CD4-positive, alpha-beta memory T cell (primary cell): ENCODE measurements around the gene ZC3H7B. TPM values are rescaled to one million over a fixed set of nuclear protein-coding genes. Genes with fewer than 3 reads are reported as not detected.
A peak's percentile ranks its signal among the peaks of the same experiment; 100 is the strongest.

Experiments
- CTCF ChIA-PET: fragments of 350-600 bp; sonication (Branson Sonifier 250); formaldehyde crosslinking; loops from one replicate; lab custom pipeline; 2021; ENCODE audit warnings: inconsistent platforms; ENCODE audit not compliant: partially characterized antibody; lab: Charles Lee
- POLR2A ChIA-PET: fragments of 350-600 bp; sonication (Branson Sonifier 250); formaldehyde crosslinking; loops from one replicate; lab custom pipeline; 2021; ENCODE audit not compliant: partially characterized antibody; lab: Charles Lee
- DNase-seq, 5 donors: peaks; one replicate each; pipeline versions ENCODE4 v3.0.0 to v3.0.0-alpha.2; 2020 to 2022; ENCODE audit warnings: mixed read lengths in 1 of 5
- H3K27ac ChIP-seq: one replicate; pipeline ENCODE4 v1.7.0; 2013; ENCODE audit warnings: low read depth, low read length
- H3K27me3 ChIP-seq: 2 replicates; pipeline ENCODE4 v1.7.0; 2013; ENCODE audit warnings: mild to moderate bottlenecking, low read length, moderate library complexity; ENCODE audit not compliant: insufficient read depth
- H3K36me3 ChIP-seq: 2 replicates; pipeline ENCODE4 v1.7.0; 2013; ENCODE audit warnings: mild to moderate bottlenecking, low read length, moderate library complexity; ENCODE audit not compliant: insufficient read depth
- H3K4me1 ChIP-seq: 2 replicates; pipeline ENCODE4 v1.7.0; 2013; ENCODE audit warnings: mild to moderate bottlenecking, low read length, moderate library complexity; ENCODE audit not compliant: insufficient read depth
- H3K4me3 ChIP-seq, 2 donors: one replicate each; pipeline ENCODE4 v1.7.0; 2013; ENCODE audit warnings: low read length in 2 of 2, mild to moderate bottlenecking in 1 of 2
- H3K9me3 ChIP-seq, 2 donors: one replicate each; pipeline ENCODE4 v1.7.0; 2013; ENCODE audit warnings: low read length in 2 of 2, control low read depth in 1 of 2; ENCODE audit not compliant: control insufficient read depth in 1 of 2
- H3K27ac Mint-ChIP-seq, 7 donors: one replicate each; pipeline ENCODE4 v1.8.0; 2020 to 2021; ENCODE audit warnings: mixed read lengths in 7 of 7, mild to moderate bottlenecking in 6 of 7, inconsistent platforms in 3 of 7, moderate library complexity in 3 of 7
- H3K27me3 Mint-ChIP-seq, 2 donors: one replicate each; pipeline ENCODE4 v1.8.0; 2020 to 2021; ENCODE audit warnings: mixed read lengths in 2 of 2
- H3K36me3 Mint-ChIP-seq, 2 donors: one replicate each; pipeline ENCODE4 v1.8.0; 2020 to 2021; ENCODE audit warnings: mixed read lengths in 2 of 2, inconsistent platforms in 1 of 2, mild to moderate bottlenecking in 1 of 2
- H3K4me1 Mint-ChIP-seq, 4 donors: one replicate each; pipeline ENCODE4 v1.8.0; 2020 to 2021; ENCODE audit warnings: mixed read lengths in 4 of 4, mild to moderate bottlenecking in 1 of 4
- H3K4me3 Mint-ChIP-seq, 8 donors: one replicate each; pipeline ENCODE4 v1.8.0; 2020 to 2021; ENCODE audit warnings: mixed read lengths in 8 of 8, mild to moderate bottlenecking in 7 of 8, moderate library complexity in 6 of 8, inconsistent platforms in 3 of 8
- H3K9me3 Mint-ChIP-seq, 8 donors: one replicate each; pipeline ENCODE4 v1.8.0; 2020 to 2021; ENCODE audit warnings: mixed read lengths in 8 of 8, mild to moderate bottlenecking in 5 of 8, inconsistent platforms in 3 of 8, moderate library complexity in 1 of 8
- intact Hi-C: fragments of 100-400 bp; cut with micrococcal nuclease; formaldehyde crosslinking; loops from one replicate; pipeline ENCODE4 v1.15.1; 2023
- polyA plus RNA-seq, 2 donors: library from polyadenylated mRNA; unstranded; fragments of 300-500 nt; fragmentation: Illumina TruSeq; gene quantifications; one replicate each; pipeline ENCODE4 v1.2.3, GENCODE V29; 2021
- total RNA-seq, 2 experiments: library from RNA; stranded (reverse); gene quantifications; one replicate each; pipeline ENCODE4 v1.2.3, GENCODE V29; 2021

The ZC3H7B gene, protein sequence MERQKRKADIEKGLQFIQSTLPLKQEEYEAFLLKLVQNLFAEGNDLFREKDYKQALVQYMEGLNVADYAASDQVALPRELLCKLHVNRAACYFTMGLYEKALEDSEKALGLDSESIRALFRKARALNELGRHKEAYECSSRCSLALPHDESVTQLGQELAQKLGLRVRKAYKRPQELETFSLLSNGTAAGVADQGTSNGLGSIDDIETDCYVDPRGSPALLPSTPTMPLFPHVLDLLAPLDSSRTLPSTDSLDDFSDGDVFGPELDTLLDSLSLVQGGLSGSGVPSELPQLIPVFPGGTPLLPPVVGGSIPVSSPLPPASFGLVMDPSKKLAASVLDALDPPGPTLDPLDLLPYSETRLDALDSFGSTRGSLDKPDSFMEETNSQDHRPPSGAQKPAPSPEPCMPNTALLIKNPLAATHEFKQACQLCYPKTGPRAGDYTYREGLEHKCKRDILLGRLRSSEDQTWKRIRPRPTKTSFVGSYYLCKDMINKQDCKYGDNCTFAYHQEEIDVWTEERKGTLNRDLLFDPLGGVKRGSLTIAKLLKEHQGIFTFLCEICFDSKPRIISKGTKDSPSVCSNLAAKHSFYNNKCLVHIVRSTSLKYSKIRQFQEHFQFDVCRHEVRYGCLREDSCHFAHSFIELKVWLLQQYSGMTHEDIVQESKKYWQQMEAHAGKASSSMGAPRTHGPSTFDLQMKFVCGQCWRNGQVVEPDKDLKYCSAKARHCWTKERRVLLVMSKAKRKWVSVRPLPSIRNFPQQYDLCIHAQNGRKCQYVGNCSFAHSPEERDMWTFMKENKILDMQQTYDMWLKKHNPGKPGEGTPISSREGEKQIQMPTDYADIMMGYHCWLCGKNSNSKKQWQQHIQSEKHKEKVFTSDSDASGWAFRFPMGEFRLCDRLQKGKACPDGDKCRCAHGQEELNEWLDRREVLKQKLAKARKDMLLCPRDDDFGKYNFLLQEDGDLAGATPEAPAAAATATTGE
- total RNA-seq (10 to 100 TPM; 39.4 to 40.3 TPM), polyA plus RNA-seq (1 to 10 TPM in 1 of 2 donors, under 1 TPM in 1; 0.20 to 1.5 TPM)

DNA sequence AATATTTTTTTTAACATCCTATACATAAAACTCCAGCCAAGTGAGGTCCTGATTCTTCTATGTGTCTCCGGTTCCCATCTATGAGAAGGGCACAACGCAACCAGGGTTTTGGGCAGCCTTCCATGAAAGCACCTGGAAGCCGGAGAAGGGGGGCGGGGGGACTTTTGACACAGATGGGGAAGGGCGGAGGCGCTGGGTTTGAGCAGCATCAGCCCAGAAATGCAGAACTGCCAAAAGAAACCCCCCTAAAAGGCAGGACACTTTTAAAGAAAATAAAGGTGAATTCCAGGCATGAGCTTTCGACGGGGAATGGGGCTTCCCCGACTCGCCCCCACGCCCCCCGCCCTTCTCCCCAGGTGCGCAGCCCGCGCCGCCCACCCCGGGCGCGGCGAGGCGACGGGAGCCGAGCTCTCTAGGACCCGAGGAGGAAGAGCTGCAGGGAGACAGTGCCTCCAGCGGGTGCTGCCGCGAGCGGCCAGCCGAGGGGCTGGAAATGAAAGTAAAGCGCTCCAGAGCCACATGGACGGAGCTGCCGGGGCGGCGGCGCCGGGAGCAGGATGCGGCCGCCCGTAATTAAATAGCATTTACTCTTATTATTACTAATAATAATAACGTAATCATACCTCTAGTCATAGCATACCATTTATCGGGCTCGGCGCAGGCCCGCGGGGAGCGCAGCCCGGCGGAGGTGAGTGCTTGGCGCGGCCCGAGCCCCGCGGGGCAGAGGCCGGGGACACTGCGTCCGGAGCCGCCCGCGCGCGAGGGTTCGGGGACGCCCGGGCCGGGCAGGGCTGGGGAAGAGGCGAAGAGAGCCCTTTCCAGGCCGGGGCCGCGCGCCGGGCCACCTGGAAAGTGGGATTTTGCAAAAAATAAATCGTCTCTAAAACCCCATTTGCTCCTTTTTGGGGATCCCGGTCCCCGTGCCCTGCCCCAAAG, at the start of gene ZC3H7B:
Gene ZC3H7B, plus strand, starts transcription at position 441 of the 936 bp plus-strand sequence. CDS start 19,136 bp downstream, outside the sequence.
- intact Hi-C loops = loop anchor here (1.0 to 5.0 kb wide), 4 partner anchors 15 to 379 kb away; partner anchors contain the start of gene RANGAP1

DNA sequence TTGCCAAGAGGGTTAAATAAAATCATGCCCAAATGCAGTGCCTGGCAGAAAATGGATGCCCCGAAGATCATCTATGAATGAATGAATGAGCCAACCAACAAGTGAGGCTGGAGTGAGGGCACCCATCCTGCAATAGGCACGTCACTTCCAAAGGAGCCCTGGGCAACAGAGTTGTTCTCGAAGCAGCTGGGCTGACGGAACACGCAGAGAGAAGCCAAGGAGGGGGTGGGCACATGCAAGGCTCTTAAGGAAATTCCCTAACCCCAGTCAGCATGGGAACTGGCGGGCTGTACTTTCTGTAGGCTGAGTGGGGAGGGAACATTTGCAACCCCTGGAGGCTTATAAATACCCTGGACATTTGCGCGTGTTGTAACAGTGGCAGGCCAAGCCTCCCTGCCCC, 49.0 kb upstream of the ZC3H7B start:
- peaks cover 0 to 2% (median 0%) of the 10 kb centered on the region in 4 donors for H3K4me1 Mint-ChIP-seq
- ChIA-PET POLR2A (no interaction called here), CTCF (interaction anchor here (0.6 kb wide), 1 partner anchor 154 kb away, joined by 3 read pairs; no protein-coding TSS in a partner anchor)
- no peaks in the 10 kb centered on the region for H3K27me3 Mint-ChIP-seq
- no peak for DNase-seq
- no peaks in the 10 kb centered on the region for H3K9me3 Mint-ChIP-seq
- no peak overlapping the region for H3K4me3 ChIP-seq
- H3K4me3 Mint-ChIP-seq = no peak overlapping the region
- H3K27me3 ChIP-seq = no peaks in the 10 kb centered on the region
- H3K9me3 ChIP-seq = no peaks in the 10 kb centered on the region
- H3K4me1 ChIP-seq = no peaks in the 10 kb centered on the region
- H3K27ac Mint-ChIP-seq = peak overlapping the region in 1 of 7 donors; percentile 40
- peaks cover 73% of the 10 kb centered on the region for H3K36me3 ChIP-seq
- no peak overlapping the region for H3K27ac ChIP-seq
- intact Hi-C loops = no loop called here
- peaks cover 29 to 75% of the 10 kb centered on the region in 2 donors for H3K36me3 Mint-ChIP-seq

More for the DNA sequence above, at the start of gene ZC3H7B:
- peak within 1 kb of the TSS; percentile 54 to 76 for H3K4me3 ChIP-seq
- peak within 1 kb of the TSS; percentile 88 for H3K27ac ChIP-seq
- Mint-ChIP-seq H3K4me3 (peak within 1 kb of the TSS; percentile 86 to 89 (median 88)), H3K9me3 (no peaks in the 10 kb centered on the region), H3K27me3 (no peaks in the 10 kb centered on the region), H3K4me1 (peaks cover 19 to 38% (median 30%) of the 10 kb centered on the region in 4 donors), H3K27ac (peak within 1 kb of the TSS; percentile 83 to 97 (median 96)), H3K36me3 (peaks cover 0 to 15% of the 10 kb centered on the region in 2 donors)
- H3K27me3 ChIP-seq = no peaks in the 10 kb centered on the region
- POLR2A ChIA-PET = interaction anchor here (0.9 to 3.7 kb wide), 11 partner anchors 15 to 1982 kb away, joined by 3 to 111 read pairs (median 4); partner anchors contain the start of genes PHF5A, RANGAP1, RBX1 and RPL3
- peak; percentile 84 to 92 (median 85) for DNase-seq
- no peaks in the 10 kb centered on the region for H3K36me3 ChIP-seq
- H3K4me1 ChIP-seq = peaks cover 24% of the 10 kb centered on the region
- CTCF ChIA-PET = interaction anchor here (0.7 to 1.8 kb wide), 11 partner anchors 9 to 167 kb away, joined by 3 to 11 read pairs (median 5); partner anchors contain the start of genes PHF5A, RANGAP1 and TEF
- H3K9me3 ChIP-seq = no peaks in the 10 kb centered on the region

DNA sequence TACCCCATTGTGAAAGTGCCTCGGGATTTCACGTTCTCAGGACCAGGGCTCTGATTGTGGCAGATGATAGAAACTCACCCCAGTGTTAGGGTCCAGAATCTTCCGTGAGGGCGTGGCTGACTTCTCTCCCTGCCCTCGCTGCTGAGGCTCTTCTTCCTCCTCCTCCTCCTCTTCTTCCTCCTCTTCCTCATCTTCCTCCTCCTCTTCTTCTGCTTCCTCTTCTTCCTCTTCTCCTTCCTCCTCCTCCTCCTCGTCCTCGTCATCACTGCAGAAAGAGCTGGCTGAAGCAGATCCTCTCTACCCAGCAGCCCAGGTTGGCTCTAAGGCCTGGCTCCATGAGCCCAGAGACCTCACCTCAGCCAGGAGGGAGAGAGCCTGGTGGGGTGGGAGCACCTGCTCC, 47.1 kb upstream of the ZC3H7B start:
- peaks cover 77% of the 10 kb centered on the region for H3K36me3 ChIP-seq
- Mint-ChIP-seq H3K4me3 (no peak overlapping the region), H3K4me1 (peaks cover 0 to 2% (median 0%) of the 10 kb centered on the region in 4 donors), H3K36me3 (peaks cover 32 to 84% of the 10 kb centered on the region in 2 donors), H3K27me3 (no peaks in the 10 kb centered on the region), H3K9me3 (no peaks in the 10 kb centered on the region), H3K27ac (peak overlapping the region in 2 of 7 donors; percentile 64 to 72)
- H3K9me3 ChIP-seq = no peaks in the 10 kb centered on the region
- H3K4me1 ChIP-seq = no peaks in the 10 kb centered on the region
- POLR2A ChIA-PET = no interaction called here
- no peak overlapping the region for H3K4me3 ChIP-seq
- H3K27ac ChIP-seq = no peak overlapping the region
- intact Hi-C loops = no loop called here
- no peaks in the 10 kb centered on the region for H3K27me3 ChIP-seq
- CTCF ChIA-PET = no interaction called here
- no peak for DNase-seq

DNA sequence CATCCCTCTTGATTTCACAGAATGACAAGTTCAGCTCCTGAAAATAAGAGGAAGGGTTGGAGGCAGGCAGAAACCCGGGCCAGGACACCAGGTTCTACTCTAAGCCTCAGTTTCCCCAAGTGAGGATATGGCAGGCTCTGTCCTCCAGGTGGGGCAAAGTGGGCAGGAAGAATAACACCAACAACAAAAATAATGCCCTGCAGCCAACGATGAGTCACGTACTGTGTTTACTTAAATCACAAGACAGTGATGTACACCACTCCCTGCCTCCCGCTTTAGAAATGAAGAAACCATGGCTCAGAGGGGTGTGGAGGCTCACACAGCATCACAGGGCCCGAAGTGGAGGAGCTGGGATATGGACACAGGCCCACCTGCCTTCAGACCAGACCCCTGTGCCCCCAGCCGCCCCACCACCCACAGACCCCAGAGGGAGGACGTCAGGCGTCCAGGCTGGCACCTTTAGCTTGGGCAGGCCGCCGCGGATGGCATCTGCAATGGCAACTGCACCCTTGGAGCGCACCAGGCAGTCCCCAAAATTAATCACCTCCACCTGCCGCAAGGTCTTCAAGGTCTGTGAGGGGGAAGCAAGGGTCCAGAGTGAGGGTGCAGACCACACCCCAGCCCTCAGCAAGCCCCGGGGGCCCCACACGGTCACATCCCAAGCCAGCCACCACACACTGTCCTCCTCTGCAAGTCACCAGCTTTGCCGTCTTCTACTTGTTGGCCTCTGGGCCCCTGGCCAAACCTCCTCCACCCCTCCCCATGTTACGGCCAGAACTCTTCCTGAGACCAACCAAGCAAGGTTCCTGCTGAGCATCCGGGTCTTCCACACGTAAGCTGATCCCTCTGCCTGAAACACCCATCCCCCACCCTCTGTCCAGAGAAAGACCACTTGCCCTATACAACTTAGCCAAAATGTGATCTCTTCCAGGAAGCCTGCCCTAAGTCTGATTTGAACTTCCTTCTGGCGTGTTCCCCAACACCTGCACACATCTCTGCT, 44.8 kb upstream of the ZC3H7B start:
- Mint-ChIP-seq H3K4me3 (no peak overlapping the region), H3K4me1 (peaks cover 0 to 2% (median 0%) of the 10 kb centered on the region in 4 donors), H3K27me3 (no peaks in the 10 kb centered on the region), H3K9me3 (no peaks in the 10 kb centered on the region), H3K36me3 (peaks cover 27 to 79% of the 10 kb centered on the region in 2 donors), H3K27ac (peak overlapping the region in 3 of 7 donors; percentile 46 to 64 (median 54))
- ChIA-PET POLR2A (interaction anchor here (1.2 kb wide), 1 partner anchor 19 kb away, joined by 4 read pairs; no protein-coding TSS in a partner anchor), CTCF (interaction anchor here (1.8 kb wide), 1 partner anchor 19 kb away, joined by 4 read pairs; no protein-coding TSS in a partner anchor)
- Histone ChIP-seq H3K36me3 (peaks cover 71% of the 10 kb centered on the region), H3K27ac (no peak overlapping the region), H3K9me3 (no peaks in the 10 kb centered on the region), H3K4me3 (no peak overlapping the region), H3K4me1 (no peaks in the 10 kb centered on the region), H3K27me3 (no peaks in the 10 kb centered on the region)
- intact Hi-C loops = no loop called here
- no peak for DNase-seq

DNA sequence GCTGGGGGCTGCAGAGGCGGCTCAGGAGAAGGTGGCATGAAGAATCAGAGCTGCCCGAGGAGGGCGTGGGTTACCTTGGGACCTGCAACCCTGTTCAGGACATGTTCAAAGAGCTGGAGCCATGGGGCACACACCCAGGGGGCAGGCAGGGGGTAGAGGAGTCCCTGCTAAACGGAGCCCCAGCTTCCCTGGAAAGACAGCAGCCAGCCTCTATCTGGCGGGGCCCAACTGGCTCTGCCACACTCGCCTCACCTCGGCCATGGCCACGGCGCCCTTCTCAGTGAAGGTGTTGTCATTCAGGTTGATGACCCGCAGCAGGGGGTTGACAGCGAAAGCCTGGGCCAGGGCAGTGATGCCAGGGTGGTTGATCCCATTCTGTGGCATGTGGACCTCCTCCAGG, 43.6 kb upstream of the ZC3H7B start:
- peaks cover 30 to 80% of the 10 kb centered on the region in 2 donors for H3K36me3 Mint-ChIP-seq
- H3K4me3 ChIP-seq = no peak overlapping the region
- H3K4me1 Mint-ChIP-seq = peaks cover 0 to 2% (median 0%) of the 10 kb centered on the region in 4 donors
- H3K9me3 Mint-ChIP-seq = no peaks in the 10 kb centered on the region
- ChIA-PET CTCF (interaction anchor here (1.0 kb wide), 1 partner anchor 335 kb away, joined by 3 read pairs; no protein-coding TSS in a partner anchor), POLR2A (no interaction called here)
- H3K27ac Mint-ChIP-seq = no peak overlapping the region
- no peak for DNase-seq
- H3K9me3 ChIP-seq = no peaks in the 10 kb centered on the region
- H3K27me3 Mint-ChIP-seq = no peaks in the 10 kb centered on the region
- no peaks in the 10 kb centered on the region for H3K4me1 ChIP-seq
- intact Hi-C loops = no loop called here
- no peaks in the 10 kb centered on the region for H3K27me3 ChIP-seq
- H3K36me3 ChIP-seq = peaks cover 75% of the 10 kb centered on the region
- no peak overlapping the region for H3K27ac ChIP-seq
- no peak overlapping the region for H3K4me3 Mint-ChIP-seq
